HG02642 (cell line): ENCODE measurements around the gene CDKL2.

Source experiments
- ATAC-seq: cut with Tn5 transposase; IDR thresholded peaks from one replicate; pipeline ENCODE4 v1.9.1; 2021; ENCODE audit warnings: mild to moderate bottlenecking; ENCODE audit not compliant: unreplicated experiment, poor library complexity

Gene CDKL2

DNA sequence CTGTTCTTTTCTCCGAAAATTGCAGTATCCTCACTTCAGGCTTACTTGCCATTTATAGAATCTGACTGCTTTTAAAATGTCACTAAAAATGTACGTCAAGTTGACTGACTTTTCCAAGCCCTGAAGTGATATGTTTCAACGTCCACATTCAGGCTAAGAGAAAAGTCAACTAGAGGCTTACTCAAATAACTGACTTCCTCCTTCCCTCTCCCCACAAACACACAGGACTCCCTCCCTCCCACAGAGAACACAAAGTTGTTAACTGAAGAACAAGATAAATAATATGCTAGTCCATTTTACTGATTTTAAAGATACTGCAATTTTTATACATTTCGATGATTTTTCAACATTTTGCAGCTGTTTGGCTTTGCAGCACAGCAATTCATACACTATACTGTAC, 13.8 kb upstream of the CDKL2 start:
- ATAC-seq = no peak

DNA sequence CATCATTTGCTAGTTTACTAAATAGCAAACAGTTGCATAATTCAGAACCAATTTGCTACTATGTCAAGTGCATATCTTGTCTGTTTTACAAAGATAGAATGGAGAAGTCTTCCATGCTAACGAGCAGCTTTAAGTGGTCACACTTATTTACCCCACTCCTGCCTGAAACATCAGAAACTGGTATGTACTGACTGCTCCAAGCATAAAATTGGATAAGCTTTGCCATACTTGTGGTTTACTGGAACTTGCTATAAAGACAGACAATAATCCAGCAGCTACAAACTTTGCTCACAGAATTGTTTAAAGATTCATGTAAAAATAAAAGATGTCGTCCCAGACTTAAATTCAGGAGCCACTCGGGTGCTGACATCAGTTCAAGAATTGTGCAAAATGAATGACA, 13.3 kb upstream of the CDKL2 start:
- ATAC-seq = no peak

DNA sequence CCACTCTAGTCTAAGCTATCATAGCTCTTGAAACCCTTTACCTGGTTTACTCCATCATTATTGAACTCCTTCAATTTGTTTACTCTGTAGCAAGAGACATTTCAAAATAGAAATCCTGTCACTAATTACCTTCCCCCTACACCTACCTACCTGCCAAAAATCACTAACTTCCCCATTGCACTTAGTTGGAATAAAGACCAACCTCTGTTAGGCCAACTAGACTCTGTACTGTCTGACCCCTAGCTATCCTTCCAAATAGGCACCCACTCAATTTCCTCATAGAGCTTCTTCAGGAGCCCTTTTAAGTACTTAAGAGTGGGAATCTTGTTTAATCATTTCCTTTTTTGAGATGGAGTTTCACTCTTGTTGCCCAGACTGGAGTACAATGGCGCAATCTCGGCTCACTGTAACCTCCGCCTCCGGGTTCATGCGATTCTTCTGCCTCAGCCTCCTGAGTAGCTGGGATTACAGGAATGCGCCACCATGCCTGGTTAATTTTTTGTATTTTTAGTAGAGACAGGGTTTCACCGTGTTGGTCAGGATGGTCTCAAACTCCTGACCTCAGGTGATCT, 8.9 kb upstream of the CDKL2 start:
- ATAC-seq = no peak

DNA sequence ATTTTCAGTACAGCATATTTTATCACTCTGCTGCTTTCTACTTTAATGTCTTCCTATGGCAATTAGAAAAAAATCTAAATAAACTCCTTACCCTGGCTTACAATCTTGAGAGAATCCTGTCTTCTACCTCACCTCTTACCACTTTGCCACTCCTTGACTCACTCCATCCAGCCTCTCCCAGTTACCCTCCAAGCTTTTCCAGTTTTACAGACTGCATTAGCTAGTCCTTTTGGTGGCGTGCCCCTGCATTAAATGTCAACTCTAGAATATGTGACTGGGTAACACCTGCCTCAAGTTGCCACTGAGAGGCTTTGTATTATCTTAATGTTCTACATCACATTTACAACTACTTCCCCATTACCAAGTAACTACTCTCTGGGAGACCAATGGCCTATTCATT, 7.5 kb upstream of the CDKL2 start:
- no peak for ATAC-seq

DNA sequence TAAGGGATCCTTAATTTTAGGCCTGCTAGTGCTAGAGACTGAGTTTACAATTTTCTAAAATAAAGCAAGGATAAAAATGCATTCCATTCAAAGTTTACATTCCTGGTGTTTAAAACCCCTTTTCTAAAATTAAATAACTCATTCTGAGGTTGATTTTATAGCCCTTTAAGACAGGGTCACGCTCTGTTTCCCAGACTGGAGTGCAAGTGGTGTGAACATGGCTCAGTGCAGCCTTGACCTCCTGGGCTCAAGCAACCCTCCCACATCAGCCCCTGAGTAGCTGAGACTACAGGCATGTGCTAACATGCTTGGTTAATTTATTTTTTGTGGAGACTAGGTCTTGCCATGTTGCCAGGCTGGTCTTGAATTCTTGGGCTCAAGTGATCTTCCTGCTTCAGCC, 6.8 kb upstream of the CDKL2 start:
- ATAC-seq = no peak

DNA sequence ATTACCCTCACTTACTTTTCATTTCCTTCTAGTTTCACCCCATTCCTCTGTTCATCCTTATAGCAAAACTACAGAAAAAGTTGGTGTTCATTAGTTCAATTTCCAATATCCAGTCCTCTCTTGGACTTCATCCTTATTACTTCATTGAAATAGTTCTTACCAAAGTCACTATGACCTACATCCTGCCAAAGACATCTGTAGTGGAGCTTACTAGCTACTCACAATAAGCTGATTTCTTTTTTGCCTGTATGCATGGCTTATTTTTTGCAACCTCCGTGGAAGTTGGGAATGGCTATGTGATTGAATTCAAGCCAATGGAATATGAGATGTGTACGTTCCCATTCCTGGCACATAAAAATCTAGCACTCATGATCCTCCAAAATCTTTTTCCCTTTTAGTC, 4.6 kb upstream of the CDKL2 start:
- no peak for ATAC-seq

DNA sequence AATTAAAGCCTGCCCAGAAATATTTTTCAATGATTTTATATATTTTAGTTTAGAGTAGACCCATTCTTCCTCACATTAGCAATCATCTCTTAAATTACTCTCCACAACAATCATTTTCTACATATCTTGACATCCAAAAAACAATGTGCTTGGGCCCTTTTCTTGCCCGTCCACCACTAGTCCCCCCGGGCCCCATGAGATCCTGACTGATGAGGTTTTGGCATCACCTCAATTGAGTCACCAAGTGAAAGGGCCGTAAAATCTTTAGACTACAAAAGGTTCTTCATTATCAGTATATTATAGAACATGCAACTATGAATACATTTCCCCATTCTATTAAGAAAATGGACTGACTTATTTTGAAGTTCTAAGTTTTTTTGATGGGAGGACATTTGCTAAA, 4.0 kb upstream of the CDKL2 start:
- no peak for ATAC-seq

DNA sequence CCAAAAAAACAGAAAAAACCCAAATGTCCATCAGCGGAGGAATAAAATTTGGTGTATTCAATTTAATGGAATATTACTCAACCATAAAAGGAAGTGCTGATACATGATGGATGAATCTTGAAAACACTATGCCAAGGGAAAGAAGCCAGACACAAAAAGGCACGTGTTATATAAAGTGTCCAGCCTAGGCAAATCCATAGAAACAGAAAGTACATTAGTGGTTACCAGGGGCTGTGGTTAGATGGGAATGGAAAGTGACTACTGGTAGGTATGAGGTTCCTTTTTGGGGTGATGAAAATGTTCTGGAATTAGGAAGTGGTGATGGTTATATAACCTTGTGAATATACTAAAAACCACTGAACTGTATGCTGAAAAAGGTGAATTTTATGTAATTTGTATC, 3.5 kb upstream of the CDKL2 start:
- ATAC-seq = no peak

DNA sequence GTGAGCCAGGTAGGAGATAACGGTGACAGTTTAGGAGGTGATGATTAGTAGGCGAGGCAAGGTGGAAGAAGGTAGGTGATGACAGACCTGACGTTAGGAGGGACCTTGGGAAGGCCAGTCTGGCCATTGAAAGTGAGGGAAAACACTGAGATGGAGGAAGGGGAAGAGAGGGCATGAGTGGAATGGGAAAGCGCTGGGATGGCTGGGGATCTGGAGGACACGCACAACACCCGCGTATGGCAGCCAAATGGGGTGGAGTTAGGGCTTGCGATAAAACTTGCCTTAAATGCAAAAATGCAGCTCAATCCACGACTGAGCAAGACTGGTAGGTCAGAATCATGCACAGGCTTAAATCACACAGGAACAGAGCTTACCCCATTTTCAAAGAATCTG, 605 bp upstream of the CDKL2 start:
- no peak for ATAC-seq

DNA sequence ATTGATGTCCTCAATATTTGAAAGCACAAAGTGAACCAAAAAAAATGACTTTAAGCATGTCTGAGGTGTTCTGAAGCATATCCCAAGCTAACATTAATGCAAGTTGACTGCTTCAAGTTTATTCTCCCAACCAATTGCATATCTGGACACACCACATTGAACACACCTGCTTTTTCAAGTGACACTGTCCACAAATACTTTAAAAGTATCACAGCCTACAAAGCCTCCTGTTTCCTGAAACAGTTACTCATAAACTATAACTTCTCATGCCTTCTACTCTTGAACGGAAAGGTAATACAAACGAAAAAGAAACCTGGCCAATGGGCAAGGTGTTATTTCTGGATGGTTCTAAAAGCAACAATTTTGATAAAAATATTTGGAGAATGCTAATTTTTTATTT, 1.1 kb downstream of the CDKL2 start:
- no peak for ATAC-seq

DNA sequence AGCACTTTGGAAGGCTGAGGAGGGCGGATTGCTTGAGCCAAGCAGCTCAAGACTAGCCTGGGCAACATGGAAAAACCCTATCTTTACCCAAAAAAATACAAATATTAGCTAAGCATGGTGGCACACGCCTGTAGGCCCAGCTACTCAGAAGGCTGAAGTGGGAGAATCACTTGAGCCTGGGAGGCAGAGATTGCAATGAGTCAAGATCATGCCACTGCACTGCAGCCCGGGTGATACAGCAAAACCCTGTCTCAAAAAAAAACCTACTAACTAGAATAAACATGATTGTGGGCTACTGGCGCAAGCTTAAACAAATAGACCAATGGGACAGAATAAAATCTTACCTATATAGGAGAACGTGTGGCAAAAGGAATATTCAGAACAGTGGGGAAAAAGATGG, 7.3 kb downstream of the CDKL2 start:
- ATAC-seq = no peak

DNA sequence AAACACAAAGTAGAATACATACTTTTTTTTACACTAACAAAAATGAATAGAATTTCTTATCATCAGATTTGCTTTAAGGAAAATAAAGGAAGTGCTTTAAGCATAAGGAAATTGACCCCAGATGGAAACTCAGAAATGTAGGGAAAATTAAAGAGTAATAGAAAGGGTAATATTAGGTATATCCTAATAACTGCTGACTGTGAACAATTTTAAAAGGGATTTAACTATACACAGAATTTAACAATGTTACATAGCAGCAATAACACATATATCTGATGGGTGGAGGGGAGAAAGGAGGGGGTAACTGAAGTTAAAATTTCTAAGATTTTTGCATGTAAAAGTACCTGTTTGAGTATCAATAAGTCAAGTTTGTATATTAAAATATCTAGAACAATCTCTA, 8.6 kb downstream of the CDKL2 start:
- ATAC-seq = no peak

DNA sequence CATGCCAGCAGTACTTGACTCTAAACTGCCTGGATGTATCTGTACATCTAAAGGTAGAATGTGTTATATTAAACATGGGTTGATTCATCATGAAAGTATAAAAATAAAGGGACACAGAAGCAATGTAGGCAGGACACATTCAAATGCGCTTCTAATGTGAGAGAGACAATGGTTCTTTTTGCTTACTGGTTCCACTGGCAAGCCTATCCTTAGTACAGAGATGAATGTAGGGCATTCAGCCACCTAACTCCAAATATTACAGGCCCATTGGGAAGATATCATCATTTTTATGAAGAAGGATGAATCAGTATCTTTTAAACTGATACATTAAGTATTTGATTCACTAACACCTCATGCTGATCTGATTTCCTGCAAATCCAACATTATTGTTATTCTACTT, 18.0 kb downstream of the CDKL2 start:
- ATAC-seq = no peak

DNA sequence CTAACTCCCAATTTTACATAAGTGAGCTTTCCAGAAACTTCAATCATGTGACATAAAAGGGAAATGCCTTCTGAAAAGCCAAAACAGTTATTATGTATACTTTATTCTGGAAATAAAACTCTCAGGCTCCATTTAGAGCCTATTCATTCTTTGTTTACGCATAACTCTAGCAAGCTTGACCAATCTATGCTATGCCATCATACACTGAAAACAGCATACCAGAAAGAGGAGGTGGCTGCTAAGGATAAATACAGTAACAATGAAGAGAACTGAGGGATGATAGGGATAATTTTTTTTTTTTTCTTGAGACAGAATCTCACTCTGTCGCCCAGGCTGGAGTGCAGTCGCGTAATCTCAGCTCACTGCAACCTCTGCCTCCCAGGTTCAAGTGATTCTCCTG, 24.4 kb downstream of the CDKL2 start:
- no peak for ATAC-seq

DNA sequence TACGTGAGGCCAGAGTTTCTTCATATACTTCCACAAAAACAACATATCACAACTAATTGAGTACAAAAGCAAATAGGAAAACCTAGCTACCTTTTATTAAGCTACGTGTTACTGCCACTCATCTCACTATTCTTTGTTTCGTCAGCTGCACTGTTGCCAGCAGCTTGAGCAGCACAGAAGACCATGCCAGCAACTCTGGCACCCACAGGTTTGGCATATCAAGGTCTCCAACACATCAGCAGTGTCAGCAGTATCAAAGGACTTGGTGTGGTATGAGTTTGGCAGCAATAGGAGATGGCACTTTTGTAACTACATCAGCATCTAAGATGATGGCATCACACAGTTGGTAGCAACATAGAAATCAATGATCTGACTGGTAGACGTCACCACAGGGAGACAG, 30.7 kb downstream of the CDKL2 start:
- no peak for ATAC-seq

DNA sequence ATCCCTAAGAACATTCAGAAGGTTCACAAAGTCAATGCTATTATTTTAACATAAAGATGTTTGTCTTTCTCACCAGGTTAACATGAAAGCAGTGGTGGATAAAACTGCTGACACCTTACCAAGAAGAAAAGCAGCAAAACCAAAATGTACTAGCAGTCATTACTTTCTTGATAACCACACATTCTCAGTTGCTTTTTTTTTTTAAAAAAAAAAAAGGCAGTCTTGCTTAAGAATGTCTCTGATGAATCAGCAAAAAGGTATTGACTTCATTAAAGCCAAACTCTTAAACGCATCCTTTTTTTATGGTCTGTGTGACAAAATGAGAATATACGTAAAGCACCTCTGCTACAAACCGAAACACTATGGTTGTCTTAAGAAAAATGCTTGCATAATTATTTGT, 31.9 kb downstream of the CDKL2 start:
- ATAC-seq = no peak

DNA sequence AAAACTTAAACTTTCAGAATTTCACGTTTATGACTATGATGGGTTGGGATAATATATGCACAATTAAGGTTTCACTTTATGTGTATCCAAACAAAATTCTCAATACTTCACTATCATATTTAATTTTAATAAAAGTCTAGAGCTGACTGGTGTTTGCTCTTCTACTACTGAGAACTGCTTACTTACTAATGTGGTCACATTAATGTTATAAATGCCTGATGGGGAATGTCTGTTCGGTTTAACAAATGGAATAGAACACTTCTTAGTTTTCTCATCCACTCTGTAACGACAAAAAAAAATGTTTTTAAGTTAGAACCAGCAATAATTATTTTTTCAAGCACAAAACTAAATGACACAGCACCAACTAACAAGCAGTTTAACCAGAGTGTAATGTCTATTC, 34.3 kb downstream of the CDKL2 start:
- no peak for ATAC-seq

DNA sequence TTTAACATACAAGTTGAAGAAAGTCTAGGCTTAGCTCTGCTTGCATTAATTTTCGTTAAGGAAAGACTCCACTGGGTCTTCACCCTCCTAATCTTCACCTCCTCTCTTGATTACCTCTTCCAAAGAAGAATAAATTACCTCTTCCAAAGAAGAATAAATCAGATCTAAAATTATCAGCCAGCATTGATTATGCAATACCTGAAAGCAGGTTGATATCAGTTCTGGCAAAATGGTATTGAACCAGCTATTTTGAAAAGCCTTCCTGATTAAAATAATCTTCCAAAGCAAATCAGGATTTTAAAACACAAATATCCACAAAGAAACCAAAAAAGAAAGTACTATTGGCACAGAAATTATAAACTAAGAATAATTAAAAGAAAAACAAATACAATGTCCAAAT, 36.9 kb downstream of the CDKL2 start:
- no peak for ATAC-seq

DNA sequence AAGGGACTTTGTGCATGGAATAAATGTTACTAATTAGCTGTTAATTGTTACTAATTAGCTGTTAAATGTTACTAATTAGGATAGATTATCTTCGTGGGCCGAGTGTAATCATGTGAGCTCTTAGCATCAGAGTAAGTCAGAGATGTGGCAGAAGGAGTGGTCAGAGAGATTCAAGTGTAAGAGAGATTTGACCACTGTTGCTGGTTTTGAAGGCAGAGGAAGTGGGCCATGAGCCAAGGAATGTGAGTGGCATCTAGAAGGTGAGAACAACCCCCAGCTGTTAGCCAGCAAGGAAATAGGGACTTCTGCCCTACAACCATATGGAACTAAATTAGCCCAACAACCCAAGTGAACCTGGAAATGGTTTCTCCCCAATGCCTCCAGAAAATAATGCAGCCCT, 46.3 kb downstream of the CDKL2 start:
- no peak for ATAC-seq

DNA sequence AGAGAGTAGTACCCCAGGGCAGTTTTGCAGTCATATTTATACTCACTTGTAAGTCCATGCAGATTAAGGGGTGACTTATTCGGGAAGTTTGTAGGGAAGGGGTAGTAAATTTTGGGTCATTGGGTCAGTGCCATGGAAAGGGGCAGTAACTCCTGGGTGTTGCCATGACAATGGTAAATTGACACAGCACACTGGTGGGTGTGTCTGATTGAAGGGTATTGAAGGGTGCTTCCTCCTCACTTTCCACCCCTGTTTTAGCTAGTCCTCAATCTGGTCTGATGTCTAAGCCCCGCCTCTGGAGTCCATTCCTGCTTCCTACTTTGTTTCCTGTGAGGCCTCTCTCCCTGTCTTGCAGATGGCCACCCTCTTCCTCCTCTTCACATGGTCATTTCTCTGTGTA, 62.6 kb downstream of the CDKL2 start:
- no peak for ATAC-seq

DNA sequence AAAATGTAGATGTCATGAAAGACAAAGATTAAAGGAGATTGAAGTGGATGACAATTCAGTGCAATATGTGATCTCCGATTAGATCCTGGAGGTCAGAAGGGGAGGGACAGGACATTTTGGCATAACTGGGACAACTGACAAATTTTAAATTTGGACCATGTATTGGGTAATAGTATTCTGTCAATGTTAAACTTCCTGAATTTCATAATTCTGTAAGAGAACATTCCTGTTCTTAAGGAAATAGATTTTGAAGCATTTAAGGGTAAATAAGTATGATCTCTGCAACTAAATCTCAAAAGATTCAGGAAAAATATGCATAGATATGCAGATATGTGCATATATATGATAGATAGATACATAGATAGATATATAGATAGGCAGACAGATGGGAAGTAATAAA, 63.4 kb downstream of the CDKL2 start:
- ATAC-seq = no peak

DNA sequence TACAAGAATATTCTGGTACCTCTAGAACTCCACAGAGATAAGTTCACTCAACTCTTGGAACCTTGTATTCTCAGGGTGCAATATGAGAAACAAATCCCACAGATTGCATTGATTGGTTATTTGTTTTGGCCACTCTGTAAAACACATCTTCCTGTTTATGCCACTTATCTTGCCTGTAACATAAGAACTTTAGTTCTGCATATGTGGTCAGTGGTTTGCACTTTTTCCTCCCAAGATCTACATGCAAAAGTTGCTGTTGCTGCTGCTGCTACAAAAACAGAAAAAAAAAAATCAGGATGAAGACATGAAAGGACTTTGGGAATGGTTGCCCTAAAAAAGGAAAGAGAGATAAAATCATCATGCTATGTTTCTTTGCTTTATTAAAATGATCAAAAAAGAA, 64.8 kb downstream of the CDKL2 start:
- no peak for ATAC-seq

DNA sequence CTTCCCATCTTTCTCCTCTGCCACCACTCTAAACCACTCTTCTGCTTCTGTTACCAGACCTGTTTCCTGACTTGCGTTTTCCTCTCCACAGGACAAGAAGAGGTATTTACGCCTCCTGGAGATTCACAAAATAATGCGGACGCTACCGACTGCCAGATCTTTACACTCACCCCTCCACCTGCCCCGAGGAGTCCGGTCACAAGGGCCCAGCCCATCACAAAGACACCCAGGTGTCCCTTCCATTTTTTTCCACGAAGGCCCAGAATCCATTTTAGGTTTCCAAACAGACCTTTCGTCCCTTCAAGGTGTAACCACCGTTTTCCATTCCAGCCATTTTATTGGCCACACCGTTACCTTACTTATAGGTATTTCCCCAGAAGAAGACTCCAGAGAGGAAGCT, 66.3 kb downstream of the CDKL2 start:
- ATAC-seq = no peak
